Activated CD4-positive, alpha-beta T cell treated with anti-CD3 and anti-CD28 coated beads for 48 hours (primary cell): ENCODE results near the gene FAP.

Experiments used
- DNase-seq: peaks from one replicate; pipeline ENCODE4 v3.0.0-alpha.2; 2020

FAP gene, protein sequence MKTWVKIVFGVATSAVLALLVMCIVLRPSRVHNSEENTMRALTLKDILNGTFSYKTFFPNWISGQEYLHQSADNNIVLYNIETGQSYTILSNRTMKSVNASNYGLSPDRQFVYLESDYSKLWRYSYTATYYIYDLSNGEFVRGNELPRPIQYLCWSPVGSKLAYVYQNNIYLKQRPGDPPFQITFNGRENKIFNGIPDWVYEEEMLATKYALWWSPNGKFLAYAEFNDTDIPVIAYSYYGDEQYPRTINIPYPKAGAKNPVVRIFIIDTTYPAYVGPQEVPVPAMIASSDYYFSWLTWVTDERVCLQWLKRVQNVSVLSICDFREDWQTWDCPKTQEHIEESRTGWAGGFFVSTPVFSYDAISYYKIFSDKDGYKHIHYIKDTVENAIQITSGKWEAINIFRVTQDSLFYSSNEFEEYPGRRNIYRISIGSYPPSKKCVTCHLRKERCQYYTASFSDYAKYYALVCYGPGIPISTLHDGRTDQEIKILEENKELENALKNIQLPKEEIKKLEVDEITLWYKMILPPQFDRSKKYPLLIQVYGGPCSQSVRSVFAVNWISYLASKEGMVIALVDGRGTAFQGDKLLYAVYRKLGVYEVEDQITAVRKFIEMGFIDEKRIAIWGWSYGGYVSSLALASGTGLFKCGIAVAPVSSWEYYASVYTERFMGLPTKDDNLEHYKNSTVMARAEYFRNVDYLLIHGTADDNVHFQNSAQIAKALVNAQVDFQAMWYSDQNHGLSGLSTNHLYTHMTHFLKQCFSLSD

DNA sequence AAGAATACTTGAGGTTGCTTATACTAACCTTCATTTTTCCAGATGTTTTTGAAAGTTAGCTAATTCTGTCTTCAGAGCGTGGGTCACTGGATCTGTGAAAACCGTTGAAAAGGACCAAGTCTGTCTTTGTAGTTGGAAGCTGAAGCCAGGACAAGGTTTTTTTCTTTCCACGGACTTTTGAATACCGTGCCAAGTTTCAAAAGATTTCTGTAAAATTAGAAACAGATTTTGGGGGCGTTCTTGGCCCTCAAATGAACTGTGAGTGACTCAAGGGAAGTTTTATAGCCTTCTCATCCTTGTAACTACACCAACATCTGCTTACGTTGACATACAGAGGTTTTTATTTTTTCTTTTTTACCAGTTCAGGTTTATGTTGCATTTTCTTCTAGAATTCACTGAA is at the start of gene FAP:
TSS of gene FAP (minus strand) at position 152 of the 400 bp plus-strand sequence. CDS start at position 34, 118 bp downstream.
- DNase-seq = no peak

DNA sequence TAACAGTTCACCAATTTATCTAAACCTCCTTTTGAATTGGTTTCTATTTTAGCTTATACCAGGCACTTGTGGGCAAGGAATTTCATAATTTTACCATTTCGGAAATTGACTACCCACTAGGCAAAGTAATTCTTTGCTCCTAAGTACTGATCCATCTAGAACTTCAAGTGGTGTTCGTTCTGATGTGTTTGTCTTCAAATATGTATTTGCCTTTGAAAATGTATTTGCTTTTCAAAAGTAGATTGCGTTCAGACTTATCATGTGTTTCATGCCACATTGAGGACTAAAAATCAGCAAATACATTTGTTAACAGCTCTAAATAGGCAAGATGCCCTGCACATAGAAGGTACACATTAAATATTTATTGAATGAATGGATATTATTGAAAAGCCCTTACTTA is 48.5 kb upstream of the FAP start:
- no peak for DNase-seq

DNA sequence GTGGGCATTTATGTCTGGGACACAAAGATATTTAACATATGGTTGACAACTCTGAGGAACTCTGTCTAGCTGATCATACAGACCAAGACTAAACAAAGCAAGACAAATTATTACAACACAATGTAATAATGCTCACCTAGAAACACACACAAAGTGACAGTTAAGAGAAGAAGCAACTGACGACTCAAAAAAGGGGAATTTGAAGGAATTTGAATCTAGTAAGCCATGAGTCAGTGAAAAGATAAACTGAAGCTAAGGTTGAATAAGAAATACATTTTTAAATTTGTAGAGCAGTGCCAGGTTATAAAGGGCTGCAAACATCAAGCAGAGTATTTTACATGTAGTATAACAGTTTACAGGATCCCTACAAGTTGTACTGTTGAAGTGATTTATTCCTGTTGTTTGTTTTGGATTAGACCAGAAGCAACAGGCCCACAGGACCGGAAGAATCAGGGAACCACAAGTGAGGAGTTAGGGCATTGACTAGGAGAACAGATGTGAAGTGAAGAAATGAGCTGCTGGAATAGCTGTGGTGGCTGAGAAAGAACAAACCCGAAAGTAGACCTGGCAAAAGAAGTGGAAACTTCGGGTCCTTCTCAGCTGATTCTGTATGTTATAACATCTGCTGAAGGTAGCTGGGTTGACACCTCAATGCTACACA is 39.6 kb upstream of the FAP start:
- DNase-seq = no peak

DNA sequence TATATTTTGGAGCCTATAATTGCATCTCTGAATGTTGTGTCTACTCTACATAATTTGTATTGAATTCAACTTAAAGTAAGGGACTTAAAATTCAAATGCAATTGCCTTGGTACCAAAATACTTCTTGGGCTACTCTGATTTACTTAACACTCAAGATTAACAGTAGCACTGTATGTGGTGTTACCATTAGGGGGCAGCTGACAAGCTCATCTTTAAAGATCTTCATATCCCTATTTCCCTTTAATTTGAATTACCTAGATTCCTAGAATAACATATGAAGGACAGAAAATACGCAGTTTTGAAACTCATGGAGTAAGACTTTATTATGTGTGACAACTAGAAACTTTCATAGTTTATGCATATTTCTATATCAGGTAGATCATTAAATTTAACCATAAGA is 37.4 kb upstream of the FAP start:
- DNase-seq = no peak

DNA sequence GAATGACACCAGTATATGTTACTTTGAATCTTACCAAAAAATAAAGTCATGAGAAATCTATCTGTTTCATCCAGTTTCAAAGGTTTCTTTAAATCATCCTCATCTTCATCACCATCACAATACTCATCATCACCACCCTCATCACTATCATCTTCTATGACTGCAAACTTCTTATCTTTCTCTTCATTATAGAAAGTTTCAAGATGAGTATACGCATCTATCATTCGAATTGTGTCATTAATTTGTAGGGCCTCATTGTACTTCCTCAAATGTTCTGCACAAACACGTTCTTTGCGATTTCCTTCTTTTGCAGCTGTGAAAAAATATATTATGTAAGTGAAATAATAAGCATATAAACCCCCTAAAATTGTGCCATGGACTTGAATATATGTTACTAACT is 34.1 kb upstream of the FAP start:
- no peak for DNase-seq

DNA sequence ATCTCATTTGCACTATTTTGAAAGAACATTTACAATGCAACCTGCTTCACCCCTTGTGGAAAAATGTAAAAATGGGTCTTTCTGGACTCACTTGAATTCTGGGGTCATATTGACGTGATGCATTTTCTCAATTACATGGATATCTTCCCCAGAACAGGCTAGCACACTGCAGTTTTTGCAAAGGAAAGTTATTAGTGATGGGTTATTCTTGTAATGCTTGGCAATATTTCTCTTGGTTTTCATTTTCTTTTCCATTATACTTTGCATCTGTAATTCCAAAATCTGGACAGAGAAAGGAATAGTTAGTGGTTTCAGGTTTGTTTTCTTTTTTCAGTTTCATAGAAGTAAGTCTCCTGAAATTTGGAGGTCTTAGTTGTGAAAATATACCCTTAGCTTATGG is 24.8 kb upstream of the FAP start:
- no peak for DNase-seq

DNA sequence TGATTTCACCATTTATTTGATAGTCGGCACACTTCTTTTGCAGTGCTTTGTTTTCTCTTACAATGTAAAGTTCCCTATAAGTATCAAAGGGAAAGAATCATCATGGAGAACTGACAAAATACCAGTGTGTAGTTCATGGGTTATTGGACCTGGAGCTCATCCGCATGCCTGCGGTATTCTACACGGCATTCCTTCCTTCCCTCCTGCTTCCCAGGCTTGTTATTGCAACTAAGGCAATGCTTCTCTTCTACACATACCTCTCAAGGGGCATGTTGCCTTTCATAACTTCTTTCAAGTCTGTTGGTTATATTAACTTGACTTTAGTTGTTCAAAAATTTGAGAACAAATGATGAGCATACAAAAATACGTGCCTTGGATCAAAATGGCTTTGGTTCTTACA is 24.3 kb upstream of the FAP start:
- DNase-seq = no peak

DNA sequence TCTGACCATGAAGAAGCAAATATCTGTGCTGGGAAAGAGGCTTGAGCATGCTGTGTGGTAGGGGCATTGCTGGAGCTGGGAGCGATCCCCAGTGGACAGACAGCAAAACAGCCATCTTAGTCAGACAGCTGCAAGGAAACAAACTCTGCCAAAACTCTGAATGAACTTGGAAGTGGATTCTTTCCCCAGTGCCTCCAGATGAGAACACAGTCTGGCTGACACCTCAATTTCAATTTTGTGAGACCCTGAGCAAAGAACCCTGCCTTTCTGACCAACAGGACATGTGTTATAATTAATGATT is 23.2 kb upstream of the FAP start:
- no peak for DNase-seq

DNA sequence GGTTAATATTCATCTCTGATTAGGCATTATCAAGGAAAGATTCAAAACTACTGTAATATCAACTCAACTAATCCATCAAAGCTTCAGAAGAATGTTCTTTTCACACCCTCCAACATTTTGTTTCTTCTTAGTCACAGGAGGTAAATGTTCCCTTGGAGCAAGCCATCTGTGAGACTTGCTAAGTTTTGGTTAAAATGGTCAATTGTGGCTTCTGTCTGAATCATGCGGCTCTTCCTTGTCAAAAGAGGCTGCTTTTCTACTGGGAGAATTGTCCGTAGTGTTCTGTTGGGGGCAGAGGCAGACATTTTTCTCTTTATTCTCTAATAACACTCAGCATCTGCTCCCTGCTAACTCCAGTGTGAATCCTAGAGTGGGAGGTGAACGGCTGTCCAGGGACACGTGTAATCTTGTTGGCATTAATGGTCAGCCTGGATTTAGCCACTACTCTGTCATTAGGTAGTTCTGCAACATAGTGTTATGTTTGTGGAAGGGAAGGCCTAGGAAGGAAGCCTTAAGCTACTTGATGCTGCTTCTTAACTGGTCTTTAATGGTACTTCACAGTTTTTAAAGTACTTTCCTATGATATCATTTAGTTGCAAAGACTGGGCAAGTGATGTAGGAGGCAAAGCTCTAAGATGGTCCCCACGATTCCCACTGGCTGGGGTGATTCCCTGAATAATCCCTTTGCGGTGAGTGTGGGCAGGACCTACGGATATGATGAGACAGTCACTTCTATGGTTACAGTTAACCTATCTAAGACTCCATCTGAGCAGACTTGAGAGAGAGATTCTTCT is 22.6 kb upstream of the FAP start:
- no peak for DNase-seq

DNA sequence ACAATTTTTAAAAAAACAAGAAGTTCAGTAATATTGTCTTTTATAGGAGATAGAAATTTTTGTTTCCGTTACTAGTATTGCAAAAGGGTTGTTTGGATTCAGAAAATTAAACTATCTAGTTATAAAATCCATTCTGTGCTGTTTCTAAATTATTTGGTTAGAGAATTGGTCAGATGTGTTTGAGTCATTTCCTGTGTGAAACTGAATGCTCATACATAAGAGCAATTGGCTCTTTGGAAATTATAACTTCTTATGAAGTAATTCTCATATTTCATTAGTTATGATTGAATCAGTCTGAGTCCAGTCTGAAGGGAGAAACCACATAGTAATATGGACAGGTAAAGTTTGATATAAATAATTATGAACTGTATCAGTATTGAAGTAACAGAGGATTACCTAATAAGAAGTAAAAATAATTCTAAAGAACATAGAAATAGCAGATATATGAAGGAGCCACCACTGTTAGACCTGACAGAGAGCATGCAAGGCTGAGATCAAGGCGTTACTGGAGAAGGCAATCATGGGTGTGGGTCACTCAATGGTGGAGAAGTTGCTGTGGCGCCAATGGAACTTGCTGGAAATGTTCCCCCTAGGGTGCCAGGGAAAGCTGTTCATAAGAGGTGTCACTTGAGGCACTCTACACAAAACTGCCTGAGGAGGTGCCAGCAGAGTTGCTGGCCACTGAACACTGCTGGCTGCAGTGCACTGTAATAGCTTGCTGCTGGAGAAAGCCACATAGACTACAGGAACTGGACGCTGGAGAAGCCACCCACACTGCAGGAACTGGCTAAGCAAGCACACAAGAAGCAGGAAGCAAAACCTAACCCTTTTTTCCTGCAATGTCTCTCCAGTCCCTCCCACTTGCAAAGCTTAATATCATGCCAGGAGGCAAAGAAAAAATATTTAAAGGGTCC is 18.0 kb upstream of the FAP start:
- DNase-seq = no peak

DNA sequence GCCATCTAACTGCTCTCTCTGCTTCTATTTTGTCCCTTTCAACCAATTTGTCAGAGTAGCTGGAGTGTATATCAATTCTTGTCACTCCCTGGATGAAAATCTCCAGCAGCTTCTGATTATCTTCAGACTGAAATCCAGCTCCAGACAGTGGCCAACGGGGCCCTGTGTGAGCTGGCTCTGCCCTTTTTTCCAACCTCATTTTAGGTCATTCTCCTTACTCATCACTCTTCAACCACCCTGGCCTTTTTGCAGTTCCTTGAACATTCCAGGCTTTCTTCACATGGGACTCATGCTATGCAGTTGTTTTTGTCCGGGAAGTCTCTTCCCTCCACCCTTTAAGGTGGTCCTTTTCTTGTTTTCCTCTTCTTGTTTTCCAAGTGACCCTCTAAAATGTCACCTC is 15.4 kb upstream of the FAP start:
- no peak for DNase-seq

DNA sequence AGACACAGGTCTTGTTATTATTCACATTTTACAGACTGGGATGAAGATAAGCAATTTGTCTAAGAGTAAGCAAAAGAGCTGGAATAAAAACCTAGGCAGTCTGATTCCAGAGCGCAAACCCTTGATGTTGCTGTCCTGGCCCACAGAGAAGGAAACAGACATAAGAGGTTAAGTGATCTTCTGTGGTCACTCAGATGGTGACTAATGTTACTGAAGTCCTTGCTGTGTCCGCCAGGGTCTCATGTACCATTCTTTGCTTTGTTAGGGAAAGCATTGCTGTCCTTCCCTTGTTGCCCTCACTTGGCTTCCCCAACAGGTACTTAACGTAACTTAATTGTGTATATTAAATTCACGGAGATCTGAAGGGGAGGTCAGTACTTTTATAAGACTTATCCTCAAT is 14.9 kb upstream of the FAP start:
- DNase-seq = no peak

DNA sequence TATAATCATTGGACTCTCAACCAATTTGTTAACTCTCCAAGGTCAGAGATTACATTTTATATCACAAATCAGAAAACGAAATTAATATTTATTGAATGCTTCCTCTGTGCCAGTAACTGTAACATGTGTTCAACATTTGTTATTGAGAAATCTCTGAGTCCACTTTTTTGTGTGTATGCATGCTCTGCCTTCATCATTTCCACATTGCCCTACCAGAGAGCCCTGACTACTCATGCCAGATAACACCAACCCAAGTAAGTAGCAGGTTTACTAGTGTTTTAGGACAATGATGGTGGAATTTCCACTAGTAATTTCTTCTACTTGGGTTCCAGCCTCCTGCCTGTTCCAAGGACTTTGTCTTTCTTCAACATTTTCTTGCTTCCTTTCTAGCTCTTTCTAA is 14.2 kb upstream of the FAP start:
- DNase-seq = no peak

DNA sequence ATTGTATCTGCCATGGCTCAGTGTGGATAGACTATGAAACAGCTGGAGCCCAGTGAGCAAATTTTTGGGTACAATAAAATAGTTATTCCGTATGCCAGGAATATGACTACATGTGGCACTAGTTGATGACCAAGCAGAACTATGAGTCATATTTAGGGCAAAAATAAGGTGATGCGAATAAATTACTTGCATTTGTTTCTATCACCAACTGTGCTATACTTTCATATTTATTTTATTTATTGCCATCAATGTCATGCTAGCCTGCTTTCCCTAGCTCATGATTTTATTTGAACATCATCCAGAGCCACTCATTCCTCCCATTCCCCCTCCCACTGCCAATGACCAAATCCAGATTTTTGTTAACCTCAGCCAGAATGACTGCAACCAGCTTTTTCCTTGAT is 13.3 kb upstream of the FAP start:
- no peak for DNase-seq

DNA sequence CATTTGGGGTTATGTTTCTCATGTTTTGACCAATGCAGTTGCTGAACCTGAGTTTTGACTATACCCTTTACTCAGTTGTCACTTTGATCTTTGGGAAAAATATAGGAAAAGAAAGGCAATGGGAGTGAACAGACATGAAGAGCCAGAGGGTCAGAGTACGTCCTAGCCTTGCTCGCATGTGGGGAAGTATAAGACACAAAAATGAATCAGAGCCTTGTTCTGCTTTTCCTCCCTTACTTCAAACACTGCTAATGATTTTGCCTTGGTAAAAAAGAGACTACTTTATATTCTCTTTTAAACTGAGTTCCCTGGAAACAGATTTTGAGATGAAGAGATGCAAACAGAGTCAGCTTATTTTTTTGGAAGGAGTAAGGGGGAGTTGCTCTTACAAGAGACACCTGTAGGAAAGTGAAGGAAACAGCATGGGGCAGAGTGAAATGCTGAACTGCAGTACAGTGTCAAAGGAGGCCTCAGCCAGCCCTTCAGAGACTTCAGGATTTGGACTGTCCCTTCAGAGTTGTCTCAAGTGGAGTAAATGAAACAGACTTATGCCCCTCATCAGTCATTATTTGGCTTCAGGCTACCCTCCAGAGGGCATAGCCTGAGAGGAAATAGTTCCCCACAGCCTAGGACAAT is 11.1 kb upstream of the FAP start:
- DNase-seq = no peak

DNA sequence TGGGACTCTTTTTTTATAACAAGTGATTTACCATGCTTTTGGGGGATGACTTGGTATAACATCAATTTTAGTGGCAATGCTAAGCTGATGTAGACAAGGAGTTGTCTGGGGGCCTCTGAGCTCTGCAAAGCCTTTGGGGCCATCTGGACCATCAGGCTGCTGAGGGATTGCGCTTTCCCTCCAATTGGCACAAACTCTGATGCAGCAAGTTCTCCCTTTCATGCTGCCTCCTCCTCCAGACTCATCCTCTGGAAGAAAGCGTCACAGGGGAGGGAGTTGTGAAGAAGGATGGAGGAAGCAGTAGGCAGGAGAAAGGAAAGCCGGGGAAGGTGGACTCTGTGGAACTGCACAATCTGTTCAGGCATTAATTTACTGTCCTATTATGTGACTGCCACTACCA is 10.2 kb upstream of the FAP start:
- no peak for DNase-seq

DNA sequence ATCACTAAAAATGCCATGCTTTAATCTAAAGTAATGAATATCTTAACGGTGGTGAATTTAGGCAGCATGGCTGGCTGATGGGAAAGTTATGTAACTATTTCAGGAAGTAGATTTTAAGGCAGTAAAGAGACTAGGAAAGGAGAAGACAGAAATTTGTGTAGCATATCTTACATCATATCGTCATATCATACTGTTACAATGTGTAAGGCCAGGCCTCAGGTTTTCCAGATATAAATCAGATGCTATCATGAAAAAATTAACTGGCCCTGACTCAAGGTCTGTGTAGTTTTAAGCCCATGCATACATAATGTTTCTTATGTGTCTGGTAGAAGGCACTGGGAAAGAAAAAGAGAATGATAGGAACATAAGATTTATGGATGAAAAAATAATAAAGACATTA is 8.9 kb upstream of the FAP start:
- DNase-seq = no peak

DNA sequence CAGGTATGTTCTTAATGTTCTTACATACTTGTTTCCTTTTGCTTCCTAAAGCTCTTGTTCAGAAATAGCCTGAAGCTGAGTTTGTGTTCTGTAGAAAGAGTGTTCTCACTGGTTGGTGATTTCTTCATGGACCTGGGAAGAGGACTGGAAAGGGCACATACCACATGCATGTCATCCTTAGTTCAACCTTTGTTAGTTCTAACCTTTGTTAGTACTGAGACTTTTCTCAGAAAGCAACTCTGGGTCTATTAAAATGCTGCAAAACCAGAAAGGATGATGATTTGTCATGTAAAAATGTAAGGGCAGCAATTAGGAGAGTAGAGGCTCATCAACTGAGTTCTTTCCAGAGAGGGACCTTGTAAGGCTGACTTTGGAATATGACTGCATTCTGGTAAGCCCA is 2.5 kb upstream of the FAP start:
- DNase-seq = no peak

DNA sequence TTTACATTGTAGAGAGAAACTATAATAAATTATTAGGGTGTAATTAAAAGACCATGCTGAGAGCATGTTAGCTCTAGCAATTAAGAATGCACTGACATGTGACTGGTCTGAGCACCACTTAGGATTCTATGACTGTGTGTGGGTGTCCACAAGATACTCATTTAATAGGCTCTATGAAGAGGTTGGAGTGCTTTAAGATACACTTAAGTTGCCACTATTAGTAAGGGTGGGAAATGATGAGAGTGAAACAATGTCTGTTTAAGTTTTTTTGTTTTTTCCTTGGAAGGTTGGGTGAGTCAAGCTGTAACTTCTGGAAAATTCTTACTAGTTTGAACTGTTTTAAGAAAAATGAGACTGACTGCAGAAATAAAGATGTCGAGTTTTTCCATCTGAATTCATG is 1.8 kb upstream of the FAP start:
- no peak for DNase-seq

DNA sequence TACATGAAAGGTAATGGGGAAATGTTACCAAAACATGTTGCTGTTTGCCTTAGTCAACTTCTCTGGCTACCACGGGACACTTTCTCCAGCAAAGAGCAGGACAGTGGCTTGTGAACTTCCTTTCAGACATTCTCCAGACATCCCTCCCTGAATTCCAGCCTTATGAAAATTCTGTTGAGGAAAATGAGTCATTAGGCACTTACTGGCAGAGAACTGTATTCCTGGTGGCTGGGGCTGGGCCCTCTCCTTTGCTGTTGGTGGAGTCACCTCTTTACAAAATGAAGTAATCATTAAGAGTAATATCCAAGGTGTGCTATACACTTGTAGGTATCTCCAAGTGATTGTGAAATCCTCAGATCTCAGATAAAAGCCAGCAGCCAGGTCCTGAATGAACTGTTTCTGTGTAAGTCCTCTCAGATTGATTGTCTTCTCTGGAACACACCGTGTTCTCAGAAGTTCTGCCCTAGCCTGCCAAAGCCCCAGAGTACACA is 1.3 kb upstream of the FAP start:
- no peak for DNase-seq

DNA sequence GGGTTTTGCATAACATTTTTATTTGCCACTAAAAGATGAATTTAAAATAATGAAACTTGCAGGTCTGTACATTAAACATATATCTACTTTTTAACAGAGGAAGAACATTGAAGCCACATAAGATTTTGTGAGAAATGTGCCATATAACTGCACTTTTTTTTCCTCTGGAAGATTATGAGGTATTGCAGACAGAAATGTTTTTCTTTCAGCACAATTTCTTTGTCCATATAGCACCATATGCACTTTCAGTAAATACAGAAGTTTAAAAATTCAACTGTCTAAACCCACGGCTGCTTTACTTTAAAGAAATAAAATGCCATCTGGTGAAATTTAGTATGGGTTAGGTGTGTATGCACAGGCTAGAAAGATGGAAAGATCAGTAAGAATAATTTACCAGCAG is 470 bp upstream of the FAP start:
- no peak for DNase-seq
